Raji (cell line): ENCODE results near the gene TMEM135.

Experiments used
- POLR2A ChIP-seq: IDR thresholded peaks from 2 replicates; pipeline ENCODE4 v1.6.1; 2011; ENCODE audit warnings: low read depth, low read length, control low read depth; ENCODE audit not compliant: insufficient read depth

Gene TMEM135

DNA sequence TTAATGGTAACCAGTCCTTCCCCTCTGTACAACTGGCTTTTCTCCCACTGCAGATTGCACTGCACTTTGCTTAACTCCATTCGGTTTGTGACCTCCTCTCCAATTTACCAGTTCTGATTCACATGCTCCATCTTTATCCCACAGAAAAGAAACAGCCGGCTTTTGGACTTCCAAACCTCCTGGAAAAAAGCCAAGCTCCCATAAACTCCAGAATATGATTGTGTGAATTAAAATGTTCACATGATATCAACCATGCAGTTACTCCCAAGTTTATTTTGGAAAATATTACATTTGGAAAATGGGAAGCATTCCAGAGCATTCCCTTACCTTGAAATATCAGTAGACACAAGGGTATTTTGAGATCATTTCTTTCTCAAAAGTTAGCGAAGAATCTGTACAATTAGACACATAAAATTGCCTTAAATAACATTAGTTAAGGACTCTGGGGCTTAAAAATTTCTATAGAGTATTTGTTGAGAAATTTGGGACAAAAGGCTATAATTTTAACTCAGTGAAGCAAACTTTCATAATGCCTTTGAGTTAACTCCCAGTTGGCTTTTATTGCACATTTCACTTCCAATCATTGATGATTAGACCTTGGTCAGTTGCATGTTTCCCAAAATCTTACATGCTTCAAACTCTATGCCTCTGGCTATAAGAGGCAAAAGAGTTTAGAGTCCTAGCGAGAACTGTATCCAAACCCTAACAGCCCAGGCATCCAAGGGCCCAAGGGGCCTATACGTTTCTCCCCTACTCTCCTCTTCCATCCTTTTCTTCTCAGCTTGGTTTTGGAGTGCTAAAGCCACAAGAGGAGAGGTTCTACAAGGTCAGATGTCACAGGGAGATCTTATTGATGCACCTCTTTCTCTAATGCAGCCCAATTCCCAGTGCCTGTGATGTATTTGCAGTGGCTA lies 23.6 kb upstream of the TMEM135 start:
- no peak for TF ChIP-seq POLR2A

- no peak for TF ChIP-seq POLR2A
Observed at GRCh38 chr11:87015645-87016044, 22.1 kb upstream of the TMEM135 start.

DNA sequence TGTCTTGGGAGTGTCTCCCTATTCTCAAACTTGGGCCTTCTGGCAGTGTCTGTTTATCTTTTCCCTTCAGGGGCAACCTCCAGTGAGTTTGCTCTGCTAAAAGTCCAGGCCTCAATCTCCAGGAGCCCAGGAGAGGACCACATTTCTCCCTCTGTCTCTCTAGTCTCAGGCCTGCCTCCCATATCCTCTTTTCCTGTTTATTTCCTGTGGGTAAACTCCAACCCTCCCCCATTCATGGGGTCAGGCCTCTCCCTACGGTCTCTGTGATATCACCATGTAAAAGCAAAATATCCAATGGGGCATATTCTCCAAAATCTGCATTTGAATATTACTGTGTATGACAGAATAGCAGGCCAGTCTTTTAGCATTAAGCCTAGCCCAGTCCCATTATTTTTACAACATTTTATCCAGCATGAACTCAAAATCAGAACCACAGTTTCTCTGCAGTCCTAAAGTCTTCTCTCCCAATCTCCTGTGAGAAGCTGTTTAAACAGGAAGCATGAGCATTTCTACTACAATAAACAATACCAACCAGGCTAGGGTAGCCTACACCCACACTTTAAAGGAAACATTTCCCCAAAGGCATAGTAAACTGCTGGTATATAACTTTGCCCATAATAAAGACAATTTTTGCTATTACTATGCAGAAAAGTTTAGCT lies 18.0 kb upstream of the TMEM135 start:
- no peak for TF ChIP-seq POLR2A

DNA sequence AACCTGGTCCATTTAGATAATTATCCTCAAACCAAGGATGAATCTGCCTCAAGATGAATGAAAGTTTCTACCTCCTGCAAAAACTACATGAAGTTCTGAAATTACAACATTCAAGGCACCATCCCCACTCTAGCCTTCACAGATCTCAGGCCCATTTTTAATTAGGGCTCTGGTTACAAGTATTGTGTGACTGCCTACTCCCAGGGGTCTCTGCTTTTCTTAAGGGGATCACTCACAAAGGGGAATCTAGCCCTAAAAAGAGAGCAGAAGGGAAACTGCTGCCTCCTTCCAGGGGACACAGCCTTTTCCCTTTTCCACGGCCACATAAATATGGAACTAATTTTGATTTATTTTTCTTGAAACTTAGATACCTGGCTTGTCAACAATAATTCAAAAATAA lies 17.4 kb upstream of the TMEM135 start:
- TF ChIP-seq POLR2A: no peak

DNA sequence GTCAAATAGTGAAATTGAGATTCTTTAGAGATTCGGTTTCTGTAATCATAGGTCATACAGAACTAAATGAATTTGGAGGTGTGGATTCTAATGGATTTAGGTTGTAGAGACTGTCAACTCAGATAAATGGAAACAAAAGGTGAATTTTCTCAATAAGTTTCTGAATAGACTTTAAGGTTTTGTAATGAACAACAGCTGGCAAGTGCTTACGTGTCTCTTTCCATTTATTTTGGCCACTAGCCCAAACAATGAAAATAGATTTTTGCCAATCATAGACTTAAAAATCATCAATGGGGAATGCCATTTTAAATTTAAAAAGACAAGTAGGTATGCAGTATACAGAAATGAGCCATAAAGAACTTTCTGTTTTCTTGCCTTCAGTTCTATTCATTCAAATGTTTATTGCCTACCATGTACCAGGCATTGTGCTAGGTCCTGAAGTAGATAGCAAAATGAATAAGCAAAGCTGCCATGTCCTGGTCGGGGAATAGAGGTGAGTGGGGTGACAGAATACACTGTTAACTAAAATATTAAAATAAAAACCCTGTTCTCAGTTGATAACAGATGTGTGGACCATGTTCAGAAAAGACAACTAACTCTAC lies 16.9 kb upstream of the TMEM135 start:
- TF ChIP-seq POLR2A: no peak

- no peak for TF ChIP-seq POLR2A
Observed at GRCh38 chr11:87022254-87022653, 15.5 kb upstream of the TMEM135 start.

DNA sequence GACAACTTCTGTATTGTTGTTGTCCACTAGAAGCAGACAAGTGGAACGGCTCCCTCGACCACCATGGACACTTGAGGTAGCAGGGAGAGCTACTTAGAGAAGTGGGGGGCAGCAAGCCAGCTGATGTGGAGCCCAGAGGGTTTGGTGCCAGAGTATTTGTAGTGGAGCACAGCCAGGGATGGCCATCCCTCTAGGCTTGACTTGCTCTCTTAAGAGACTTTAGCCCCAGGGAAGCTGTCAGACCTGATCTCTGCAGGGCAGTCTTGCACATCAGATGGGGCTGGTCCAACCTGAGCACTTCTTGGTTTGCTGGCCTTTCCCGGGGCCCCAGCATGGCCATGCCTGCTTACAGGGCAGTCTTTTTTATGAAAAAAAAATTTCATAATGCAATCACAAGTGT lies 15.0 kb upstream of the TMEM135 start:
- TF ChIP-seq POLR2A: no peak

DNA sequence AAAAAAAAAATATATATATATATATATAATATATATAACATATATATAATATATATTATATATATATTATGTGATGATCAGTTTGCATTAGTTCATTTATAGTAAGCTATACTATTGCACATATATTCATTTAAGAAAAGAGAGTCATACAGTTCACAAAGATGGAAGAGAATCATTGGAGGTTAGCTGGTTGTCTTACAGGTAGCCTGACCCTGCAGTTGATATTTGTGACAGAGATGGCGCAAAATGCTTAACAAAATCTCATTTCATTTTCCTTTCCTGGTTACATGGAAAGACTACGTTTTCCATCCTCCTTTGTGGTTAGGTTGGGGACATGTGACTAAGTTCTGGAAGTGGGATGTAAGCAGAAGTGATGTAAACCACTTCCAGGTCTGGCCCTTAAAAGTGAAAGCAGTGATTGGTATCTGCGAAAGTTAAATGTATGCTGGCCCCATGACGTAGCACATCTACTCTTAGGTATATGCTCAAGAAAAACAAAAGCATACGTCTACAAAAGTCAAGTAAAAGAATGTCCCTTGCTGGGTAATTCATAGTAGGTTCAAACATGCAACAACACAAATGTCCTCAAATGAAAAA lies 7.2 kb upstream of the TMEM135 start:
- no peak for TF ChIP-seq POLR2A

DNA sequence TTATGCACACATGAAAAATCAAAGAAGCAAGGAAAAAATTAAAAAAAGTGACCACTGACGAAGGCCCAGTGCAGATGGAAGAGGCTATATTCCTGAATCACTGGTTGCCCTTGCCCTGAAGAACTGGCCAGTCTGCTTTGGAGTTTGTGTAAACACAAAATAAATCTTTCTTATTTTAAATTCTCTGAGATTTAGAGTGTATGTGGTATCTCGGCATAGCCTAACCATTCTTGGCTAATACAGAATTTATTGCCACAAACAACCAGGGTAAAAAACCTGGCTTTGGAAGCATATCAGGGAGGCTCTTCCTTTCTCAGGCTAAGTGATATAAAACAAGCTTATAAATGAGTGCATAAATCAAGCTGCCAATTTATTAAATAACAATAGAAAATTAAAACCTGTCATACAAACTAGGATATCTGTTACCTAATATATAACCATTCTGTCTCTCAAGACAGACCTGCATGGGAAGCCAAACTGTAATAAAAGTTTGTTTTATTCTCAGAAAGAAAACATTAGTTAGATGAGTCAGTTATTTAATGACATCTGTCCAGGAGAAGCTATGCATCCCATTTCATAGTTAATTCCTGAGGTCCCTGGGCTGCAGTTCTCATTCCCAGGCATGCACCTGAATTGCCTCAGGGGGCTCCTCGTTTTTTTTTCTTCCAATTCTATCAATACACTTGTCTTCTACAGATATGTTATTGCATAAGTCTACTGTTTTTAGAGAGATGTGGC lies 6.1 kb upstream of the TMEM135 start:
- no peak for TF ChIP-seq POLR2A

GRCh38 chr11:87033561-87033960 lies 4.2 kb upstream of the TMEM135 start:
- TF ChIP-seq POLR2A: no peak

DNA sequence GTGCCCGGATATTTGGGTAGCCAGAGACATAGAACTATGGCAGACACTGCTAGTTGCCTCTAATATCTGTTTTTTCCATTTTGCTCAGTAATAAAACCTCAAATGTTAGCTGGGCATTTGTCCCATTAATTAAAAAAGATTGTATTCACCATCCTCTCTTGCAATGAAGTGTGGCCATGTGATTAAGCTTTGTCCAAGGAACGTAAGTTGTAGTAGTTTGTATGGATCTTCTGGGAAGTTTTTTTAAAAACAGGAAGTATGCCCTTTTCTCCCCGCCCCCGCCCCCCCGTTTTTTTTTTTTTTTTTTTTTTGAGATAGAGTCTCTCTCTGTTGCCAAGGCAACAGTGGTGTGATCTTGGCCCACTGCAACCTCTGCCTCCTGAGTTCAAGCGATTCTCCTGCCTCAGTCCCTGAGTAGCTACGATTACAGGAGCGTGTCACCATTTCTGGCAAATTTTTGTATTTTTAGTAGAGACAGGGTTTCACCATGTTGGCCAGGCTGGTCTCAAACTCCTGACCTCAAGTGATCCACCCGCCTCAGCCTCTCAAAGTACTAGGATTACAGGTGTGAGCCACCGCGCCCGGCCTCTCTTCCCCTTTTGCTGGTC lies 1.7 kb upstream of the TMEM135 start:
- no peak for TF ChIP-seq POLR2A

DNA sequence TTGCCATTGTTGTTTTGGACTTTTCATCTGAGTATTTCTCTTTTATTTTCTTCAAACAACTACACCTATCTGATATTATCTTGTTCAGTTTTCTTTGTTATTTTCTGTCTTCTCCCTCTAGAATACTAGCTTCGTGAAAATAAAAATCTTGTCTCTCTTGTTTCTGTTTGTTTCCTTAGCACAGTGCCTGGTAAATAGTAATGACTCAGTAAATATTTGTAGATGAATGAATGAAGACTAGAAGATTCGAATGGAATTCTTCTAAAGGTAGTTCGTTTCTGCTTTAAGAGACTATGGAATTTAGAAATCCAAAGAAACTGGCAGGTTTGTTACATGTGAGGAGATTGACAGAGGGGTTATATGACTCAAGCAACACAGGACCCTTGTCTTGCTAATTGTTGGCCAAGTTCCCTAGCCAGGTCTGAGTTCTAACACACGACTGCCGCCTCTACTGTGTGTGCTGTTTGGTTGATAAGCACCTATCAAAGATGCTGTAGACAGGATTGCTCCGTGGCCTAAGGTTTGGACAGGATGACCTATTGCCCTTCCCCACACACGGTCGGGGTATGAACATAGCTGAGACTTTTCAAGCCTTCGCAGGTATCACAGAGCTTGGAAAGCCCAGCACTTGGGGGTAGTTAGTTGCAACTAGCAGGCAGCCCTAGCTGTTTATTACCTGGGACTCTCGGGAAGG lies 831 bp upstream of the TMEM135 start:
- TF ChIP-seq POLR2A: no peak

- TF ChIP-seq POLR2A: no peak
Observed at GRCh38 chr11:87038235-87038977, 672 bp downstream of the TMEM135 start.

- TF ChIP-seq POLR2A: no peak
Observed at GRCh38 chr11:87039371-87039770, 1.6 kb downstream of the TMEM135 start.

GRCh38 chr11:87043894-87044293 lies 6.2 kb downstream of the TMEM135 start:
- no peak for TF ChIP-seq POLR2A
